Measurements from ENCODE around the gene MLF2.
"Not testable (repeated sequence)": the region's sequence is repeated elsewhere in the genome, so short reads cannot be mapped to it uniquely, and the experiment has no call there.

MLF2 gene

GRCh38 chr12:6724409-6724797, 28.5 kb downstream of the MLF2 start:
- Mint-ChIP-seq H3K36me3 (ENCODE audit: low read depth) (peaks cover 8% of the 10 kb centered on the region), H3K27ac (peak overlapping the region; percentile 93), H3K4me1 (peaks cover 36% of the 10 kb centered on the region), H3K27me3 (ENCODE audit: low read depth, poor library complexity) (peaks cover 12% of the 10 kb centered on the region), H3K4me3 (peak overlapping the region; percentile 90), H3K9me3 (peaks cover 4% of the 10 kb centered on the region)
- DNase-seq, result peak; percentile 29
- no peak for TF ChIP-seq CTCF (IDR thresholded peaks at IDR 0.05)

GRCh38 chr12:6723607-6724408, 29.1 kb downstream of the MLF2 start, which contains the start of gene COPS7A:
COPS7A (plus strand) TSS chr12:6724046; CDS start chr12:6724657, 611 bp downstream.
- peak; percentile 94 for DNase-seq
- Mint-ChIP-seq H3K4me1 (peaks cover 36% of the 10 kb centered on the region), H3K36me3 (ENCODE audit: low read depth) (peaks cover 5% of the 10 kb centered on the region), H3K27me3 (ENCODE audit: low read depth, poor library complexity) (peaks cover 12% of the 10 kb centered on the region), H3K27ac (peak within 1 kb of the TSS; percentile 93), H3K4me3 (peak within 1 kb of the TSS; percentile 90), H3K9me3 (peaks cover 4% of the 10 kb centered on the region)
- no peak for TF ChIP-seq CTCF (IDR thresholded peaks at IDR 0.05)

DNA sequence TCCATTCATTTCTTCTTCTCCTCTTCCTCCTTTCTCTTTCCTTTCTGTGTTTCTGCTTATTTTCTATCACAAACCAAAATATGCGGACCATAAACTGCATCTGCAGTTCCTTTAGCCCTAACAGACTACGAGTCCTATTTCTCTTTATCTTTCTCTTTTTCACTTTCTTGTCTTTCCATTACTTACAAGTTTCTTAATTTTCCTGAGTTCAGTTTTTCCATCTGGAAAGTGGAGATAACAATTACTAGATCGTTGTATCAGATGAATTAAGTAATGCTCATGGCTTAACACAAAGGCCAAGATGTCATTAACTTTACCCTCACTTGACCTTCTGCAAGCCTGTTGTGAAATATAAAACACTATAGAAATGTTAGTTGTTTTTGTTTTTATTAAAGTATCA, 30.1 kb downstream of the MLF2 start:
- Mint-ChIP-seq H3K4me1 (peaks cover 36% of the 10 kb centered on the region), H3K9me3 (peaks cover 4% of the 10 kb centered on the region), H3K27ac (no peak overlapping the region), H3K4me3 (peak overlapping the region; percentile 19), H3K36me3 (ENCODE audit: low read depth) (peaks cover 5% of the 10 kb centered on the region), H3K27me3 (ENCODE audit: low read depth, poor library complexity) (peaks cover 12% of the 10 kb centered on the region)
- TF ChIP-seq CTCF (IDR thresholded peaks at IDR 0.05), result no peak
- DNase-seq, result no peak

DNA sequence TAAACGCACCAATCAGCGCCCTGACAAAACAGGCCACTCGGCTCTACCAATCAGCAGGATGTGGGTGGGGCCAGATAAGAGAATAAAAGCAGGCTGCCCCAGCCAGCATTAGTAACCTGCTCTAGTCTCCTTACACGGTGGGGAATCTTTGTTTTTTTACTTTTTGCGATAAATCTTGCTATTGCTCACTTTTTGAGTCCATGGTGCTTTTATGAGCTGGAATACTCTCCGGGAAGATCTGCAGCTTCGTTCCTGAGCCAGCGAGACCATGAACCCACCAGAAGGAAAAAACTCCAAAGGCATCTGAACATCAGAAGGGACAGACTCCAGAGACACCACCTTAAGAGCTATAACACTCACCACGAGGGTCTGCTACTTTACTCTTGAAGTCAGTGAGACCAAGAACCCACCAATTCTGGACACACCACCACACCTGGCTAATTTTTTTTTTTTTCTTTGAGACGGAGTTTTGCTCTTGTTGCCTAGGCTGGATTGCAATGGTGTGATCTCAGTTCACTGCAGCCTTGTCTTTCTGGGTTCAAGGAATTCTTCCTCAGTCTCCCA, 36.0 kb downstream of the MLF2 start:
- TF ChIP-seq CTCF (IDR thresholded peaks at IDR 0.05), result no peak
- peaks cover 12% of the 10 kb centered on the region for H3K27me3 Mint-ChIP-seq (ENCODE audit: low read depth, poor library complexity)
- no peak for DNase-seq
- no peaks in the 10 kb centered on the region for H3K4me1 Mint-ChIP-seq
- H3K27ac Mint-ChIP-seq, result no peak overlapping the region
- H3K9me3 Mint-ChIP-seq, result peaks cover 7% of the 10 kb centered on the region
- H3K36me3 Mint-ChIP-seq (ENCODE audit: low read depth), result no peaks in the 10 kb centered on the region
- H3K4me3 Mint-ChIP-seq, result no peak overlapping the region

DNA sequence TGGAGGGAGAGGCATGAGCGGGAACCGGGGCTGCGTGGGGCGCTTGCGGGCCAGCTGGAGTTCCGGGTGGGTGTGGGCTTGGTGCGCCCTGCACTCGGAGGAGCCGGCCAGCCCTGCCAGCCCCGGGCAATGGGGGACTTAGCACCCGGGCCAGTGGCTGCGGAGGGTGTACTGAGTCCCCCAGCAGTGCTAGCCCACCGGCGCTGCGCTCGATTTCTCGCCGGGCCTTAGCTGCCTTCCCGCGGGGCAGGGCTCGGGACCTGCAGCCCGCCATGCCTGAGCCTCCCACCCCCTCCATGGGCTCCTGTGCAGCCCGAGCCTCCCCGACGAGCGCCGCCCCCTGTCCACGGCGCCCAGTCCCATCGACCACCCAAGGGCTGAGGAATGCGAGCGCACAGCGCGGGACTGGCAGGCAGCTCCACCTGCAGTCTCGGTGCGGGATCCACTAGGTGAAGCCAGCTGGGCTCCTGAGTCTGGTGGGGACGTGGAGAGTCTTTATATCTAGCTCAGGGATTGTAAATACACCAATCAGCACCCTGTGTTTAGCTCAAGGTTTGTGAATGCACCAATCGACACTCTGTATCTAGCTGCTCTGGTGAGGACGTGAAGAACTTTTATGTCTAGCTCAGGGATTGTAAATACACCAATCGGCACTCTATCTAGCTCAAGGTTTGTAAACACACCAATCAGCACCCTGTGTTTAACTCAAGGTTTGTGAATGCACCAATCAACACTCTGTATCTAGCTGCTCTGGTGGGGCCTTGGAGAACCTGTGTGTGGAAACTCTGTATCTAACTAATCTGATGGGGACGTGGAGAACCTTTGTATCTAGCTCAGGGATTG, 36.7 kb downstream of the MLF2 start:
- H3K36me3 Mint-ChIP-seq (ENCODE audit: low read depth); H3K4me1 Mint-ChIP-seq; H3K27me3 Mint-ChIP-seq (ENCODE audit: low read depth, poor library complexity); H3K4me3 Mint-ChIP-seq; H3K9me3 Mint-ChIP-seq; DNase-seq; H3K27ac Mint-ChIP-seq: not testable (repeated sequence)

DNA sequence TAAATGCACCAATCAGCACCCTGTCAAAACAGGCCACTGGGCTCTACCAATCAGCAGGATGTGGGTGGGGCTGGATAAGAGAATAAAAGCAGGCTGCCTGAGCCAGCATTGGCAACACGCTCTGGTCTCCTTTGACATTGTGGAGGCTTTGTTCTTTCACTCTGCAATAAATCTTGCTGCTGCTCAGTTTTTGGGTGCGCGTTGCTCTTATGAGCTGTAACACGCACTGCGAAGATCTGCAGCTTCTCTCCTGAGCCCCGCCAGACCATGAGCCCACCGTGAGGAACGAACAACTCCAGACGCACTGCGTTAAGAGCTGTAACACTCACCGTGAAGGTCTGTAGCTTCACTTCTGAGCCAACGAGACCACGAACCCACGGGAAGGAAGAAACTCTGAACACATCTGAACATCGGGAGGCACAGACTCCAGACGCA, 44.0 kb downstream of the MLF2 start:
- TF ChIP-seq CTCF (IDR thresholded peaks at IDR 0.05), result no peak
- H3K4me3 Mint-ChIP-seq, result no peak overlapping the region
- DNase-seq, result no peak
- no peaks in the 10 kb centered on the region for H3K36me3 Mint-ChIP-seq (ENCODE audit: low read depth)
- no peaks in the 10 kb centered on the region for H3K4me1 Mint-ChIP-seq
- H3K27ac Mint-ChIP-seq, result no peak overlapping the region
- peaks cover 29% of the 10 kb centered on the region for H3K27me3 Mint-ChIP-seq (ENCODE audit: low read depth, poor library complexity)
- peaks cover 8% of the 10 kb centered on the region for H3K9me3 Mint-ChIP-seq

DNA sequence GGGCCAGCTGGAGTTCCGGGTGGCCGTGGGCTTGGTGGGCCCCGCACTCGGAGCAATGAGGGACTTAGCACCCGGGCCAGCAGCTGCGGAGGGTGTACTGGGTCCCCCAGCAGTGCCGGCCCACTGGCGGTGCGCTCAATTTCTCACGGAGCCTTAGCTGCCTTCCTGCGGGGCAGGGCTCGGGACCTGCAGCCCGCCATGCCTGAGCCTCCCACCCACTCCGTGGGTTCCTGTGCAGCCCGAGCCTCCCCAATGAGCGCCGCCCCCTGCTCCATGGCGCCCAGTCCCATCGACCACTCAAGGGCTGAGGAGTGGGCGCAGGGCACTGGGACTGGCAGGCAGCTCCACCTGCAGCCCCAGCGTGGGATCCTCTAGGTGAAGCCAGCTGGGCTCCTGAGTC, 44.6 kb downstream of the MLF2 start:
- H3K9me3 Mint-ChIP-seq; H3K36me3 Mint-ChIP-seq (ENCODE audit: low read depth); H3K27ac Mint-ChIP-seq; DNase-seq; H3K4me1 Mint-ChIP-seq; H3K4me3 Mint-ChIP-seq: not testable (repeated sequence)
- H3K27me3 Mint-ChIP-seq (ENCODE audit: low read depth, poor library complexity), result peaks cover 35% of the 10 kb centered on the region
